Right atrium auricular region (tissue), 2 donors: Measurements from ENCODE around the gene OPN5. TPM values are rescaled to one million over a fixed set of nuclear protein-coding genes. Genes with fewer than 3 reads are reported as not detected.
"Not testable (repeated sequence)": the region's sequence is repeated elsewhere in the genome, so short reads cannot be mapped to it uniquely, and the experiment has no call there.

ENCODE experiments used
- DNase-seq: peaks from one replicate; pipeline ENCODE4 v3.0.0-alpha.2; 2019; ENCODE audit warnings: low spot score
- H3K27ac ChIP-seq, 2 donors: fragments of 200-600 bp; sonication (generic); 1 replicate in 1 of 2; 2 replicates in 1 of 2; pipeline ENCODE4 v1.5.1; 2016 to 2019
- H3K27me3 ChIP-seq, 2 donors: fragments of 200-600 bp; sonication (generic); one replicate each; pipeline versions ENCODE4 v1.5.1 to v1.6.0; 2017 to 2019
- H3K36me3 ChIP-seq: fragments of 200-600 bp; sonication (generic); one replicate; pipeline ENCODE4 v1.5.1; 2016
- H3K4me1 ChIP-seq, 2 donors: fragments of 200-600 bp; sonication (generic); one replicate each; pipeline versions ENCODE4 v1.5.1 to v1.6.0; 2017 to 2019
- H3K4me3 ChIP-seq, 2 donors: fragments of 200-600 bp; sonication (generic); 1 replicate in 1 of 2; 2 replicates in 1 of 2; pipeline ENCODE4 v1.5.1; 2017 to 2019; ENCODE audit warnings: mild to moderate bottlenecking in 1 of 2, moderate library complexity in 1 of 2
- H3K9me3 ChIP-seq, 2 donors: fragments of 200-600 bp; sonication (generic); one replicate each; pipeline ENCODE4 v1.5.1; 2019
- CTCF ChIP-seq, 2 donors: fragments of 200-600 bp; sonication (generic); IDR thresholded peaks; one replicate each; pipeline ENCODE4 v1.5.1; 2019; ENCODE audit warnings: antibody characterized with exemption in 2 of 2
- total RNA-seq, 2 donors: library from RNA; depleted of rRNA; stranded (reverse); fragments of >200 nt; gene quantifications; one replicate each; pipeline ENCODE4 v1.1.0, GENCODE V29; 2016

OPN5 gene
- total RNA-seq, 2 donors from 2014 or later = not detected

DNA sequence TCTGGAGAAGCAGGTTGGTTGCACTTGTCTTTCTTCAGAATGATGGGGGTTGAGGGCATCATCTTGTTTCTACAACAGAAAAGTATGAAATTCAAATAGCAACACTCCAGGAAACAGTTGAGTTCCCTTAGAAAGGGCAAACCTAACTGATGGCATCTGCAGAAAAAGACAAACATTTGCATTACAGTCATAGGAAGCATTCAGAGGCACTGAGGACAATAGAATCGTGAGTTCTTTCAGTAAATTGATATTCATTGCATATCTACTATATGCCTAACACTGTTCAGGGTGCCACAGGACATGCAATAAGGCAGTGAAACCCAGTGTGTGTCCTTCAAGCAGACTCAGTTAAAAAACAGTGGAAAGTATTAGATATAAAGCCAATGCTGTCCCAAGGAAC lies 41.1 kb upstream of the OPN5 start:
- Histone ChIP-seq H3K4me1 (peaks cover 0 to 5% of the 10 kb centered on the region in 2 donors), H3K4me3 (no peak overlapping the region), H3K27me3 (no peaks in the 10 kb centered on the region), H3K36me3 (no peaks in the 10 kb centered on the region), H3K27ac (no peak overlapping the region), H3K9me3 (no peaks in the 10 kb centered on the region)
- TF ChIP-seq CTCF (IDR thresholded peaks at IDR 0.05) = no peak
- DNase-seq = no peak

DNA sequence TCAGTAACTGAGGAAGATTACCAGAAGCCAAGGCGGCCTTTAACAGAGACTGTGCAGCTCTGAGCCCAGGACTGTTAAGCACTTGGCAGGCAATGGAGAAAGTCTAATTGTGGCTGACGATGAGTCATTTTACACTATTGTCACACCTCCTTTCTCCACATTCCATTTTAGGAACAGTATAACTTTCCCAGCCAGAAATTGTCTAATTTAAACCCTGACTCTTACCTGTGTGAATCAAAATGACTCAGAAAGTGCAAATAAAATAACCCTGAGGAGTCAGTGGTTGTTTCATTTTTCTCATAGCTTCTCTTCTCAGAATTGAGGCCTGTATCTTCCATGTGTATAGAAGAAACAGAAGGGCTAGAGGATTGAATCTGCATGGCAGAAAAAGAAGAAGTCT lies 40.0 kb upstream of the OPN5 start:
- DNase-seq = no peak
- peak overlapping the region in 1 of 2 donors; percentile 63 for H3K27ac ChIP-seq
- TF ChIP-seq CTCF (IDR thresholded peaks at IDR 0.05) = no peak

GRCh38 chr6:47743744-47744143 lies 38.1 kb upstream of the OPN5 start:
- H3K27me3 ChIP-seq = no peaks in the 10 kb centered on the region
- no peak for DNase-seq
- no peaks in the 10 kb centered on the region for H3K9me3 ChIP-seq
- no peak overlapping the region for H3K4me3 ChIP-seq
- H3K4me1 ChIP-seq = peaks cover 0 to 5% of the 10 kb centered on the region in 2 donors
- no peaks in the 10 kb centered on the region for H3K36me3 ChIP-seq
- H3K27ac ChIP-seq = no peak overlapping the region
- no peak for TF ChIP-seq CTCF (IDR thresholded peaks at IDR 0.05)

More for the DNA sequence above, 40.0 kb upstream of the OPN5 start:
- Histone ChIP-seq H3K4me3 (no peak overlapping the region), H3K27me3 (no peaks in the 10 kb centered on the region), H3K36me3 (no peaks in the 10 kb centered on the region), H3K9me3 (no peaks in the 10 kb centered on the region), H3K4me1 (peaks cover 0 to 5% of the 10 kb centered on the region in 2 donors)

GRCh38 chr6:47745269-47745668 lies 36.6 kb upstream of the OPN5 start:
- not testable (repeated sequence) for H3K4me3 ChIP-seq, H3K27me3 ChIP-seq, DNase-seq

GRCh38 chr6:47749757-47750156 lies 32.1 kb upstream of the OPN5 start:
- Histone ChIP-seq H3K27ac (no peak overlapping the region), H3K9me3 (peaks cover 0 to 4% of the 10 kb centered on the region in 2 donors), H3K36me3 (no peaks in the 10 kb centered on the region), H3K27me3 (no peaks in the 10 kb centered on the region), H3K4me1 (no peaks in the 10 kb centered on the region), H3K4me3 (no peak overlapping the region)
- no peak for DNase-seq
- no peak for TF ChIP-seq CTCF (IDR thresholded peaks at IDR 0.05)

More at GRCh38 chr6:47745269-47745668, 36.6 kb upstream of the OPN5 start:
- H3K9me3 ChIP-seq, H3K36me3 ChIP-seq, H3K4me1 ChIP-seq, H3K27ac ChIP-seq: not testable (repeated sequence)

DNA sequence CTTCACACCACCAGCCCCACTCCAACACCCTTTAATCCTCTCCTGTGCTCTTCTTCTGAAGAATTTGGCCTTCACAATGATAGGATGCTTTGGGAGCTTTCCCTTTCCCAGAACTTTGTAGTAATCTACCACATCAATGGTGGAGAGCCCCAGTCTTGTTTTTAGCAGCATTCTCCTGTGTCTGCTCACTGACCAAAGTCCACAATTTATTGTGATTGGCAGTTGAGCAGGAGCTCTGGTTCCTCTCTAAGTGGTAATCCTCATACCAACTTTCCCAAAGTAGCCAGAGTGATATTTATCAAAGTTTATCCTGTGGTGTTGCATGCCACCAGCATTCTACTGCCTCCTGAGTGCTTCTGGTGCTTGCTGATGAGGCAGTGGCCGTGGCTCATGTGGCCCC lies 29.0 kb upstream of the OPN5 start:
- Histone ChIP-seq H3K4me3 (no peak overlapping the region), H3K27ac (no peak overlapping the region), H3K36me3 (no peaks in the 10 kb centered on the region), H3K27me3 (no peaks in the 10 kb centered on the region), H3K4me1 (no peaks in the 10 kb centered on the region), H3K9me3 (peaks cover 0 to 4% of the 10 kb centered on the region in 2 donors)
- no peak for TF ChIP-seq CTCF (IDR thresholded peaks at IDR 0.05)
- no peak for DNase-seq
